Esophagus squamous epithelium (tissue), 4 donors: ENCODE measurements around the gene GALE.

Experiments used
- POLR2A ChIP-seq, 4 donors: fragments of 450-650 bp; IDR thresholded peaks; one replicate each; pipeline ENCODE4 v1.6.1; 2017; ENCODE audit warnings: antibody characterized with exemption in 4 of 4, mild to moderate bottlenecking in 4 of 4, moderate library complexity in 3 of 4
- TF ChIP-seq, protein P1 (sequence below), 6 experiments: fragments of 450-650 bp in 4 of 6; fragments of 200-600 bp in 2 of 6; sonication (generic) in 2 of 6; IDR thresholded peaks; one replicate each; pipeline ENCODE4 v1.5.1; 2016 to 2019; ENCODE audit warnings: antibody characterized with exemption in 6 of 6, mild to moderate bottlenecking in 4 of 6, moderate library complexity in 4 of 6

DNA sequence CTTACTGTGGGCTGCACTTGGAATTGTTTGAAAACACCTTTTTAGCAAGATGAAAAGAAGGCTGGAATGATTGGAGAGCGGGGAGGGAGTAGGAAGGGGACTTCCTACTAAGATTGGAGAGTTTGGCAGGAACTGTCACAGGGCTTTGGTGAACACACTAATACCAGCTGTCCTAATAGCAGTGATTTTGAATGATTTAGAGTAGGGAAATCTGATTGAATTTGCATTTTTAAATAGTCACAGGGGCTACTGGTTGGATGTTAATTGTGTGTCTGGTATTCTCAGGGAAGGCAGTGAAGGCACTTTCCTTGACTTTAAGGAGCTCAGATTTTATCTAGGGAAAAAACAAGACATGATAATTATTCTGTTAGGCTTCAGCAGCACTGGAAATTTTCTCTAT, 27.2 kb upstream of the GALE start:
- TF ChIP-seq, protein P1, sequence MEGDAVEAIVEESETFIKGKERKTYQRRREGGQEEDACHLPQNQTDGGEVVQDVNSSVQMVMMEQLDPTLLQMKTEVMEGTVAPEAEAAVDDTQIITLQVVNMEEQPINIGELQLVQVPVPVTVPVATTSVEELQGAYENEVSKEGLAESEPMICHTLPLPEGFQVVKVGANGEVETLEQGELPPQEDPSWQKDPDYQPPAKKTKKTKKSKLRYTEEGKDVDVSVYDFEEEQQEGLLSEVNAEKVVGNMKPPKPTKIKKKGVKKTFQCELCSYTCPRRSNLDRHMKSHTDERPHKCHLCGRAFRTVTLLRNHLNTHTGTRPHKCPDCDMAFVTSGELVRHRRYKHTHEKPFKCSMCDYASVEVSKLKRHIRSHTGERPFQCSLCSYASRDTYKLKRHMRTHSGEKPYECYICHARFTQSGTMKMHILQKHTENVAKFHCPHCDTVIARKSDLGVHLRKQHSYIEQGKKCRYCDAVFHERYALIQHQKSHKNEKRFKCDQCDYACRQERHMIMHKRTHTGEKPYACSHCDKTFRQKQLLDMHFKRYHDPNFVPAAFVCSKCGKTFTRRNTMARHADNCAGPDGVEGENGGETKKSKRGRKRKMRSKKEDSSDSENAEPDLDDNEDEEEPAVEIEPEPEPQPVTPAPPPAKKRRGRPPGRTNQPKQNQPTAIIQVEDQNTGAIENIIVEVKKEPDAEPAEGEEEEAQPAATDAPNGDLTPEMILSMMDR (IDR thresholded peaks at IDR 0.05) = no peak
- TF ChIP-seq POLR2A (IDR thresholded peaks at IDR 0.05) = no peak
